ENCODE data around the gene MAP4K2.

Gene MAP4K2

GRCh38 chr11:64792482-64792881 is 10.5 kb downstream of the MAP4K2 start:
- Histone ChIP-seq H3K9ac (no peak overlapping the region), H3K36me3 (ENCODE audit: control insufficient read depth, insufficient read depth, low read length) (no peaks in the 10 kb centered on the region), H3K9me3 (ENCODE audit: control insufficient read depth, low read length) (no peaks in the 10 kb centered on the region), H2AFZ (no peak overlapping the region), H3K79me2 (no peaks in the 10 kb centered on the region), H3K4me3 (ENCODE audit: low read depth, low read length) (no peak overlapping the region), H3K4me2 (ENCODE audit: low read length) (no peak overlapping the region), H3K27me3 (ENCODE audit: control insufficient read depth, insufficient read depth, low read length) (no peaks in the 10 kb centered on the region), H3K27ac (no peak overlapping the region), H3K4me1 (no peaks in the 10 kb centered on the region)
- TF ChIP-seq CTCF (IDR thresholded peaks at IDR 0.05), result no peak

- Histone ChIP-seq H3K4me2 (ENCODE audit: low read length) (no peak overlapping the region), H2AFZ (no peak overlapping the region), H3K9me3 (ENCODE audit: control insufficient read depth, low read length) (no peaks in the 10 kb centered on the region), H3K9ac (no peak overlapping the region), H3K79me2 (no peaks in the 10 kb centered on the region), H3K27ac (no peak overlapping the region), H3K4me3 (ENCODE audit: low read depth, low read length) (no peak overlapping the region), H3K27me3 (ENCODE audit: control insufficient read depth, insufficient read depth, low read length) (no peaks in the 10 kb centered on the region), H3K4me1 (no peaks in the 10 kb centered on the region), H3K36me3 (ENCODE audit: control insufficient read depth, insufficient read depth, low read length) (no peaks in the 10 kb centered on the region)
- TF ChIP-seq CTCF (IDR thresholded peaks at IDR 0.05), result no peak
Observed at GRCh38 chr11:64791781-64792291, 11.2 kb downstream of the MAP4K2 start.

- no peak for TF ChIP-seq CTCF (IDR thresholded peaks at IDR 0.05)
- H3K4me2 ChIP-seq (ENCODE audit: low read length), result no peak overlapping the region
- H3K27ac ChIP-seq, result no peak overlapping the region
- no peaks in the 10 kb centered on the region for H3K79me2 ChIP-seq
- no peak overlapping the region for H3K9ac ChIP-seq
- no peaks in the 10 kb centered on the region for H3K36me3 ChIP-seq (ENCODE audit: control insufficient read depth, insufficient read depth, low read length)
- H3K27me3 ChIP-seq (ENCODE audit: control insufficient read depth, insufficient read depth, low read length), result no peaks in the 10 kb centered on the region
- H3K9me3 ChIP-seq (ENCODE audit: control insufficient read depth, low read length), result no peaks in the 10 kb centered on the region
- no peak overlapping the region for H3K4me3 ChIP-seq (ENCODE audit: low read depth, low read length)
- H2AFZ ChIP-seq, result no peak overlapping the region
- no peaks in the 10 kb centered on the region for H3K4me1 ChIP-seq
Observed at GRCh38 chr11:64790205-64791095, 12.6 kb downstream of the MAP4K2 start.

- H3K36me3 ChIP-seq (ENCODE audit: control insufficient read depth, insufficient read depth, low read length), result no peaks in the 10 kb centered on the region
Observed at GRCh38 chr11:64789331-64790204, 13.4 kb downstream of the MAP4K2 start.

More at GRCh38 chr11:64789331-64790204, 13.4 kb downstream of the MAP4K2 start:
- Histone ChIP-seq H3K27ac (no peak overlapping the region), H3K27me3 (ENCODE audit: control insufficient read depth, insufficient read depth, low read length) (no peaks in the 10 kb centered on the region), H3K4me3 (ENCODE audit: low read depth, low read length) (no peak overlapping the region), H3K9me3 (ENCODE audit: control insufficient read depth, low read length) (no peaks in the 10 kb centered on the region), H3K4me1 (no peaks in the 10 kb centered on the region), H3K9ac (no peak overlapping the region), H2AFZ (no peak overlapping the region), H3K79me2 (no peaks in the 10 kb centered on the region), H3K4me2 (ENCODE audit: low read length) (no peak overlapping the region)
- no peak for TF ChIP-seq CTCF (IDR thresholded peaks at IDR 0.05)
